GM12873 (cell line): Measurements from ENCODE around the gene CDH19.
A peak's percentile ranks its signal among the peaks of the same experiment; 100 is the strongest.

Source experiments
- CTCF ChIP-seq: IDR thresholded peaks from 2 replicates; pipeline ENCODE4 v1.5.1; 2012; ENCODE audit warnings: low read depth, mild to moderate bottlenecking, moderate library complexity, low read length, control low read depth; ENCODE audit not compliant: insufficient read depth; ENCODE audit errors: missing control alignments

The CDH19 gene

GRCh38 chr18:66564236-66564635 lies 39.7 kb downstream of the CDH19 start:
- TF ChIP-seq CTCF: no peak

DNA sequence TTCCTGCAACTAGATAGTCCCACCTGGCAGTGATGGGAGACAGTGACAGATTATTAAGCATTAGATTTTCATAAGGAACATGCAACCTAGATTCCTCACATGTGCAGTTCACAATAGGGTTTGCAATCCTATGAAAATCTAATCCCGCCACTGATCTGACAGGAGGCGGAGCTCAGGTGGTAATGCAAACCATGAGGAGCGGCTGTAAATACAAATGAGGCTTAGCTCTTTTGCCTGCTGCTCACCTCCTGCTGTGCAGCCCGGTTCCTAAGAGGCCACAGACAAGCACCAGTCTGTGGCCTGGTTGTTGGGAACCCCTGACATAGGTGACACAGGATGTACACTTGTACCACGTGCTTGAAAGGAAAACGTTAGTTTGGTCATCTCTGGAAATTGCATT lies 41.6 kb downstream of the CDH19 start:
- TF ChIP-seq CTCF: no peak

- peak; percentile 34 for TF ChIP-seq CTCF
These were observed 43.8 kb downstream of the CDH19 start for GRCh38 chr18:66560094-66560493.

- TF ChIP-seq CTCF: no peak
These were observed 45.1 kb downstream of the CDH19 start for GRCh38 chr18:66558773-66559172.

GRCh38 chr18:66557091-66557490 lies 46.8 kb downstream of the CDH19 start:
- TF ChIP-seq CTCF: no peak

- no peak for TF ChIP-seq CTCF
These were observed 48.3 kb downstream of the CDH19 start for GRCh38 chr18:66555585-66555984.

GRCh38 chr18:66553824-66554223 lies 50.1 kb downstream of the CDH19 start:
- TF ChIP-seq CTCF: no peak
